ENCODE data around the gene PCDHGB1.

DNA sequence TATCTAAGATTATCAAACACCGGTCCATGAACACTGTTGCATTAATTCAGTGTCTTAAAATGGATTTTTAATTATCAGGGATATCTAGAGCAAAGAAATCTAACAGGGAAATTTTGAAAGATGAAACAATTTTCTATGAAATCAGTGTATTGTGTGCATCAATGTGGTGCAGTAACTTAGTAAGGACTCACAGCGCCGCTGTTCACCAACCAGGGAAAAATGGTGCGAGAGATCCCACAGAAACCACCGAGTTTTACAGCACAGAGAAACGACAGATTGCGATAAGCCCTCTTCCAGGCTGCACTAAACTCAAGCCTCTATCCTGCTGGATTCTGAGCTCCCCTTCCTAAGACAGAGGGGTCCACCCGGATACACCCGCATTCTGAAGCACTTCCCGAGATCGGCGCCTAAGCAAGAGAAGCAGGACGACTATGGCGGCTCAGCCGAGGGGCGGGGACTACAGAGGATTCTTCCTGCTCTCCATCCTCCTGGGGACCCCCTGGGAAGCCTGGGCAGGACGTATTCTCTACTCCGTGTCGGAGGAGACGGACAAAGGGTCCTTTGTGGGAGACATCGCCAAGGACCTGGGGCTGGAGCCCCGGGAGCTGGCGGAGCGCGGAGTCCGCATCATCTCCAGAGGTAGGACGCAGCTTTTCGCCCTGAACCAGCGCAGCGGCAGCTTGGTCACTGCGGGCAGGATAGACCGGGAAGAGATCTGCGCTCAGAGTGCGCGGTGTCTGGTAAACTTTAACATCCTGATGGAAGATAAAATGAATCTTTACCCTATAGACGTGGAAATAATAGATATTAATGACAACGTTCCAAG lies 32.8 kb downstream of the PCDHGB1 start, which contains the start of gene PCDHGA7:
- TF ChIP-seq, protein P1, sequence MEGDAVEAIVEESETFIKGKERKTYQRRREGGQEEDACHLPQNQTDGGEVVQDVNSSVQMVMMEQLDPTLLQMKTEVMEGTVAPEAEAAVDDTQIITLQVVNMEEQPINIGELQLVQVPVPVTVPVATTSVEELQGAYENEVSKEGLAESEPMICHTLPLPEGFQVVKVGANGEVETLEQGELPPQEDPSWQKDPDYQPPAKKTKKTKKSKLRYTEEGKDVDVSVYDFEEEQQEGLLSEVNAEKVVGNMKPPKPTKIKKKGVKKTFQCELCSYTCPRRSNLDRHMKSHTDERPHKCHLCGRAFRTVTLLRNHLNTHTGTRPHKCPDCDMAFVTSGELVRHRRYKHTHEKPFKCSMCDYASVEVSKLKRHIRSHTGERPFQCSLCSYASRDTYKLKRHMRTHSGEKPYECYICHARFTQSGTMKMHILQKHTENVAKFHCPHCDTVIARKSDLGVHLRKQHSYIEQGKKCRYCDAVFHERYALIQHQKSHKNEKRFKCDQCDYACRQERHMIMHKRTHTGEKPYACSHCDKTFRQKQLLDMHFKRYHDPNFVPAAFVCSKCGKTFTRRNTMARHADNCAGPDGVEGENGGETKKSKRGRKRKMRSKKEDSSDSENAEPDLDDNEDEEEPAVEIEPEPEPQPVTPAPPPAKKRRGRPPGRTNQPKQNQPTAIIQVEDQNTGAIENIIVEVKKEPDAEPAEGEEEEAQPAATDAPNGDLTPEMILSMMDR (IDR thresholded peaks at IDR 0.05): no peak
- TF ChIP-seq POLR2A (IDR thresholded peaks at IDR 0.05): no peak

Data from breast epithelium (tissue), 3 donors.